Lung (tissue), 12 donors: ENCODE measurements around the gene NMRK1. TPM values are rescaled to one million over a fixed set of nuclear protein-coding genes. Genes with fewer than 3 reads are reported as not detected.

ENCODE experiments used
- ATAC-seq: fragments of 200-7000 bp; cut with Tn5 transposase; one replicate; pipeline ENCODE4 v1.9.1; 2020; ENCODE audit warnings: moderate number of reproducible peaks; ENCODE audit not compliant: insufficient read depth, low FRiP score
- DNase-seq, 3 donors: peaks; one replicate each; pipeline ENCODE4 v3.0.0-alpha.2; 2013 to 2017
- H3K27ac ChIP-seq, 2 donors: one replicate each; pipeline ENCODE4 v1.5.1; 2013; ENCODE audit warnings: mild to moderate bottlenecking in 2 of 2, moderate library complexity in 2 of 2, control low read depth in 1 of 2, inconsistent platforms in 1 of 2, low read depth in 1 of 2, low read length in 1 of 2
- H3K27me3 ChIP-seq, 3 donors: one replicate each; pipeline ENCODE4 v1.5.1; 2013; ENCODE audit warnings: low read length in 2 of 3; ENCODE audit not compliant: control insufficient read depth in 3 of 3, insufficient read depth in 3 of 3
- H3K36me3 ChIP-seq, 4 donors: one replicate each; pipeline ENCODE4 v1.5.1; 2013; ENCODE audit warnings: low read length in 4 of 4, mild to moderate bottlenecking in 1 of 4, moderate library complexity in 1 of 4; ENCODE audit not compliant: control insufficient read depth in 4 of 4, insufficient read depth in 4 of 4
- H3K4me1 ChIP-seq, 5 donors: one replicate each; pipeline ENCODE4 v1.5.1; 2013; ENCODE audit warnings: low read length in 5 of 5, mild to moderate bottlenecking in 2 of 5, moderate library complexity in 1 of 5; ENCODE audit not compliant: control insufficient read depth in 5 of 5, insufficient read depth in 5 of 5
- H3K4me3 ChIP-seq: one replicate; pipeline ENCODE4 v1.5.1; 2013; ENCODE audit warnings: mild to moderate bottlenecking, control low read depth, moderate library complexity
- H3K9ac ChIP-seq, 2 donors: one replicate each; pipeline ENCODE4 v1.5.1; 2013; ENCODE audit warnings: low read length in 2 of 2, control low read depth in 1 of 2; ENCODE audit not compliant: insufficient read depth in 1 of 2
- H3K9me3 ChIP-seq, 4 donors: one replicate each; pipeline ENCODE4 v1.5.1; 2013; ENCODE audit warnings: low read length in 3 of 4, mild to moderate bottlenecking in 1 of 4, moderate library complexity in 1 of 4; ENCODE audit not compliant: control insufficient read depth in 4 of 4, insufficient read depth in 3 of 4
- WGBS, 2 donors: extraction: QIAGEN DNeasy Blood & Tissue Kit; methylation state at CpG; one replicate each; pipeline ENCODE4 v1.1.7; 2013; 5-methylcytosine and 5-hydroxymethylcytosine counted together
- polyA plus RNA-seq, 2 donors: library from polyadenylated mRNA; stranded (reverse); fragments of 200-250 nt; gene quantifications; one replicate each; pipeline ENCODE4 v1.2.1, GENCODE V29; 2013
- total RNA-seq, 2 donors: library from RNA; depleted of rRNA in 1 of 2; stranded (reverse); fragments of >200 nt in 1 of 2; gene quantifications; one replicate each; pipeline ENCODE4 v1.2.1, GENCODE V29; 2014 to 2021
- TF ChIP-seq, protein P1 (sequence below): IDR thresholded peaks from 2 replicates; pipeline ENCODE4 v1.5.1; 2012; ENCODE audit warnings: mild to moderate bottlenecking; ENCODE audit errors: control extremely low read depth, extremely low read depth
- donor health status: control.
- donor health status: control.
- donor health status: Bipolar disorder and iron deficiency.
- donor health status: healthy.
- donor health status: DM: yes; HTN: yes; CAD: no.

NMRK1 gene
- total and polyA plus RNA-seq, 4 donors: 22.7 to 57.9 (median 31.4) TPM

DNA sequence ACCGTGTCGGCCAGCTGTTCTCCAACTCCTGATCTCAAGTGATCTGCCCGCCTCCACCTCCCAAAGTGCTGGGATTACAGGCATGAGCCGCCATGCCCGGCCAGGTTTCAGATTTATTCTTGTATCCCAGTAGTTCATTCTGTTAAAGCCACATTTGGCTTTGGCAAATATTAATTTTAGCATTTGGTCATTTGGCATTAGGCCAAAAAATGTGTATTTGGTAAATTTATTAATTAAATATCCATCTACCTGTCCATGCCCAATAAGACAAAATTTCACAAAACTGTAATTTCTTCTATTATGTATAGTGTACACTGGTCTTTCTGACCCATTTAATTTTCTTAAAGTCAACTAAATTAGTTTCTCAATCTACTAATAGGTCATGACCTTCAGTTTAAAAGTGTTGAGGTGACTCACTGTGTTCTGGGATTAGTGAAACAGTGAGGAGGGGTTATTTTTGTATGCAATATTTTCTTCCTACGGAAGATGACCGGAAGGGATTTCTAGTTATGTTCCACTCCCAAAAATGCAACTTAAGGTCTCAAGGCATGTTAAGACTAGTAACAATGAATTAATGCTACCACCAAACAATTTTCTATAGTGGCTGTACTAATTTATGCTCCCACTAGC is 21.4 kb upstream of the NMRK1 start:
- ATAC-seq: no peak
- WGBS, 2 donors: 89 to 90% methylated on average over 7 of the region's 7 CpGs

DNA sequence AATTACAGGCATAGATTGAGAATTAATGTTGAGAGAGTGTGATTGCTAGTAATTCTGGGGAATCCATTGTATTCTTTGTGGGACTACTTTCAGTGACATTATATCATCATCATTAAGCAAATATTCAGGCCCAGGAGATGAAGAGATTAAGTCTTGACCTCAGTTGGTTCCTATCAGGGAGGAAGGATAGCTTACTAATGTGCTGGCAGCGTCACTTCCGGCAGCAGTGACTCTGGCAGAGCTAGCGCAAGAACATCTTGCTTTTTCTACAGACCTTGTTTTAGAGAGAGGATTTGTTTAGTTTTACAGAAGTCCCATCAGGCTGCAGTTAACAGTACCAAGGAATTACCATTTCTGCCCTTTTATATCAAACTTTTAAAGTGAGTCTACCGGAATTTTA is 20.6 kb upstream of the NMRK1 start:
- 38 to 51% methylated on average over 4 of the region's 4 CpGs for WGBS, 2 donors
- H3K27ac ChIP-seq: no peak overlapping the region
- H3K9ac ChIP-seq: no peak overlapping the region
- H3K4me3 ChIP-seq: no peak overlapping the region
- DNase-seq (peak; percentile 62 to 80 (median 70)), ATAC-seq (no peak)
- H3K36me3 ChIP-seq: peaks cover 0 to 5% (median under 1%) of the 10 kb centered on the region in 4 donors
- no peaks in the 10 kb centered on the region for H3K27me3 ChIP-seq
- peaks cover 5 to 73% (median 27%) of the 10 kb centered on the region in 5 donors for H3K4me1 ChIP-seq
- TF ChIP-seq, protein P1, sequence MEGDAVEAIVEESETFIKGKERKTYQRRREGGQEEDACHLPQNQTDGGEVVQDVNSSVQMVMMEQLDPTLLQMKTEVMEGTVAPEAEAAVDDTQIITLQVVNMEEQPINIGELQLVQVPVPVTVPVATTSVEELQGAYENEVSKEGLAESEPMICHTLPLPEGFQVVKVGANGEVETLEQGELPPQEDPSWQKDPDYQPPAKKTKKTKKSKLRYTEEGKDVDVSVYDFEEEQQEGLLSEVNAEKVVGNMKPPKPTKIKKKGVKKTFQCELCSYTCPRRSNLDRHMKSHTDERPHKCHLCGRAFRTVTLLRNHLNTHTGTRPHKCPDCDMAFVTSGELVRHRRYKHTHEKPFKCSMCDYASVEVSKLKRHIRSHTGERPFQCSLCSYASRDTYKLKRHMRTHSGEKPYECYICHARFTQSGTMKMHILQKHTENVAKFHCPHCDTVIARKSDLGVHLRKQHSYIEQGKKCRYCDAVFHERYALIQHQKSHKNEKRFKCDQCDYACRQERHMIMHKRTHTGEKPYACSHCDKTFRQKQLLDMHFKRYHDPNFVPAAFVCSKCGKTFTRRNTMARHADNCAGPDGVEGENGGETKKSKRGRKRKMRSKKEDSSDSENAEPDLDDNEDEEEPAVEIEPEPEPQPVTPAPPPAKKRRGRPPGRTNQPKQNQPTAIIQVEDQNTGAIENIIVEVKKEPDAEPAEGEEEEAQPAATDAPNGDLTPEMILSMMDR: no peak
- no peaks in the 10 kb centered on the region for H3K9me3 ChIP-seq

More for the DNA sequence above, 21.4 kb upstream of the NMRK1 start:
- Histone ChIP-seq H3K27me3 (no peaks in the 10 kb centered on the region), H3K36me3 (peaks cover 0 to 1% (median under 1%) of the 10 kb centered on the region in 4 donors), H3K4me1 (peaks cover 5 to 69% (median 27%) of the 10 kb centered on the region in 5 donors), H3K9me3 (no peaks in the 10 kb centered on the region), H3K9ac (no peak overlapping the region), H3K27ac (peak overlapping the region; percentile 66 to 73), H3K4me3 (no peak overlapping the region)
- DNase-seq: no peak
- TF ChIP-seq, protein P1: no peak

DNA sequence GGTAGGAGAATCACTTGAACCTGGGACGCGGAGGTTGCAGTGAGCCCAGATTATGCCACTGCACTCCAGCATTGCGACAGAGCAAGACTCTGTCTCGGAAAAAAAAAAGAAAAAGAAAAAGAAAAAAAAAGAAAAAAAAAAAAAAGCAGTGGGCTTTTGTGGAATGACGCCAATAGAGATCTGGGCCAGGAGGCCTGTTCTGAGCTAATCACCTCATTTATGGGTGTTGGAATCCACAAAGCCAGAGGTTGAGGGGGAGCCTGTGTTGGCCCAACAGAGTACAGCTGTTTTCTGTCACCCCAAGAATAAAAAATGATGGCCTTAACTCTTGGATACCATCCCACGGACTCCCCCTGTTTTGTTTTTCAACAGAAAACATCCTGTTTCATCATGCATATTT is 18.9 kb upstream of the NMRK1 start:
- no peak overlapping the region for H3K4me3 ChIP-seq
- TF ChIP-seq, protein P1: no peak
- no peak for ATAC-seq
- peaks cover 5 to 60% (median 27%) of the 10 kb centered on the region in 5 donors for H3K4me1 ChIP-seq
- no peaks in the 10 kb centered on the region for H3K9me3 ChIP-seq
- WGBS, 2 donors: 56 to 69% methylated on average over 6 of the region's 6 CpGs
- H3K27me3 ChIP-seq: no peaks in the 10 kb centered on the region
- H3K36me3 ChIP-seq: peaks cover 0 to 5% (median under 1%) of the 10 kb centered on the region in 4 donors
- no peak overlapping the region for H3K27ac ChIP-seq
- peak; percentile 92 to 99 (median 99) for DNase-seq
- no peak overlapping the region for H3K9ac ChIP-seq

DNA sequence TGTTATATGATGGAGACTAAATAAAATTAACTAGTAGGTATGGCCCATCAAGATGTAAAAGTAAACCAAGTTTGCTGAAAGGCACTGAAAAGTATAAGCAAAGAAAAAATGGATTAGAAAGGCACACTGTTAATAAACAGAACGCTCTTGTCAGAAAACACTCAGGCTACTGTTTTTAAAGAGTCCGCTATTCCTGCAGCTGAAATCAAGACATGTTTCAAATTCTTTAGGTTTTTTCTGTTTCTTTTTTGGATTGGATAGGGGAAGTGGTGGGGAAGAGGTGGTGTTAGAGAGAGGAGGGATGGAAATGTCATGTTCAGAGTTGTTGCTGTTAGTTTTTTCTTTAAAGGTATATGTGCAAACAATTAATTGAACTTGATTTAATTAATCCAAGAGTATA is 17.9 kb upstream of the NMRK1 start:
- Histone ChIP-seq H3K36me3 (peaks cover 0 to 5% (median under 1%) of the 10 kb centered on the region in 4 donors), H3K4me1 (peaks cover 6 to 64% (median 26%) of the 10 kb centered on the region in 5 donors), H3K27me3 (no peaks in the 10 kb centered on the region), H3K9ac (peak overlapping the region in 1 of 2 donors; percentile 36), H3K9me3 (no peaks in the 10 kb centered on the region), H3K4me3 (no peak overlapping the region), H3K27ac (no peak overlapping the region)
- 69 to 73% methylated on average over 2 of the region's 2 CpGs for WGBS, 2 donors
- DNase-seq (peak; percentile 49 to 96 (median 95)), ATAC-seq (no peak)
- TF ChIP-seq, protein P1: no peak
